NCI-H1436 treated with DMSO at 0.1 percent for 48 hours (cell line): ENCODE results near the gene HSD11B2.

ENCODE experiments used
- DNase-seq: peaks from one replicate; lab custom pipeline; 2025; lab: John Stamatoyannopoulos, UW

Gene HSD11B2

GRCh38 chr16:67480833-67481560, 50.1 kb downstream of the HSD11B2 start, which contains the start of gene ATP6V0D1:
ATP6V0D1 (minus strand) TSS chr16:67481157; CDS start chr16:67481086, 71 bp downstream.
- peak; percentile 82 for DNase-seq

GRCh38 chr16:67481561-67482232, 50.8 kb downstream of the HSD11B2 start:
- DNase-seq, result no peak

DNA sequence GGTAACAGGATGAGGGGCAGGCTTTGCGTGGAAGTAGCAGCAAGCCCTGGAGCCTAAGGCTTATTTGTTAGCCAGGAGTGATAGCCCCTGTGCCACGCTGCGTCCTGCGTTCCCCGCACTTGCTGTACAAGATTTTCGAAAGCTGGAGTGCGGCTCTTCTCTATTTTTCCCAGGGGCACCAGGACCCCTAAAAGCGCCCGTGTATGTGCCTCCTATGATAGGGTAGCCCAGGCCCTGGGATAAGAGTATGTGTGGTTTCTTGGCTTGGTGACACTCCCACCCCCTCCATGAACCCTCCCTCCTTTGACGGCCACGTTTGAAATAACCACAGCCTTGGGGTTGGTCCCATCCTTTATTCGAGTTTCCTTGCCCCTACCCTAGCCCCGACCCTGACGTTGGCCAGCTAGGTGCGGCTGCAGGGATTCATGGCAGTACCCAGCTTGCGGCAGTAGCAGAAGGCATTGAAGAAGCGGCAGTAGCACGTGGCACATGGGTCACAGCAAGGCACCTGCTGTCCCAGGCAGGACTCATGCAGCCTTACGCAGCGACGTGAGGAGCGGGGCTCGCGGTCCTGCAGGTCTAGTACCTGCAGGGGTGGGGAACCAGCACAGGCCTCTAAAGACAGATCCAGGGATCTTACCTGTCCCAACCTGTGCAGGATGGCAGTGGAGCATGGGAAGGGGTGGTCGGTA, 51.5 kb downstream of the HSD11B2 start:
- no peak for DNase-seq

- DNase-seq, result no peak
These were observed 52.2 kb downstream of the HSD11B2 start, which contains the start of gene AGRP for GRCh38 chr16:67483150-67483549. AGRP (minus strand) TSS chr16:67483547; CDS start chr16:67483398, 149 bp downstream.

GRCh38 chr16:67483731-67484525, 53.0 kb downstream of the HSD11B2 start:
- no peak for DNase-seq

DNA sequence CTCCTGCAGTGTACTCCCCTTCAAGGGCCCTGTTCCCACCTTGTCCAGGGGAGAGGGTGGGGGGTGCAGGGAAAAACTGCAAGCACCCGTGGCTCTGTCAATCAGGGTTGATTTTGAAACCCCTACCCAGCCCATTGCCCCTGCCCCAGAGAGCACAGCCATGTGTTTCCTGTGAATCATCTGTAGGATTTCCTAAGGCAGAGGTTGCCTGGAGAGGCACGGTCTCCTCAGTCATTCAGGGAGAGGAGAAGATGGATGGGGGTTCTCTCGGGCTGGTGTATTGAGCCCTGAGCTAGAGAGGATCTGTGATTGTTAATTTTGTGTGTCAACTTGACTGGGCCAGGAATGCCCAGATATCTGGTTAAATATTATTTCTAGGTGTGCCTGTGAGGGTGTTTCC, 55.9 kb downstream of the HSD11B2 start:
- DNase-seq, result no peak
